HepG2 (cell line): ENCODE measurements around the gene TMEM214. TPM values are rescaled to one million over a fixed set of nuclear protein-coding genes. Genes with fewer than 3 reads are reported as not detected.

Experiments used
- CERS6 ChIP-seq: sonication (generic); formaldehyde crosslinking; IDR thresholded peaks from 2 replicates; pipeline ENCODE4 v1.5.0; 2020; ENCODE audit warnings: missing genetic modification reagents
- FOXO4 ChIP-seq: sonication (generic); formaldehyde crosslinking; conservative IDR thresholded peaks from 2 replicates; pipeline ENCODE4 v1.8.1; 2023; ENCODE audit warnings: missing genetic modification reagents
- GZF1 ChIP-seq: sonication (generic); formaldehyde crosslinking; IDR thresholded peaks from 2 replicates; pipeline ENCODE4 v1.5.1; 2020; ENCODE audit warnings: mild to moderate bottlenecking, missing genetic modification reagents
- MZF1 ChIP-seq: sonication (generic); formaldehyde crosslinking; IDR thresholded peaks from 2 replicates; pipeline ENCODE4 v1.8.1; 2023; ENCODE audit warnings: mild to moderate bottlenecking, missing genetic modification reagents, borderline replicate concordance
- PCBP2 ChIP-seq: fragments of 200-400 bp; formaldehyde crosslinking; optimal IDR thresholded peaks from 2 replicates; pipeline ENCODE3; 2018; ENCODE audit warnings: low read length, low read depth; ENCODE audit not compliant: poor library complexity, severe bottlenecking
- POLR2A ChIP-seq, 2 experiments: IDR thresholded peaks; 2 replicates each; pipeline ENCODE4 v1.6.1; 2011; ENCODE audit warnings: low read depth in 2 of 2, low read length in 2 of 2, mild to moderate bottlenecking in 1 of 2, moderate library complexity in 1 of 2; ENCODE audit not compliant: insufficient read depth in 1 of 2
- PRDM15 ChIP-seq: sonication (generic); formaldehyde crosslinking; IDR thresholded peaks from 2 replicates; pipeline ENCODE4 v1.4.0; 2020; ENCODE audit warnings: missing genetic modification reagents
- SOX13 ChIP-seq, 3 experiments: fragments of 450-650 bp in 1 of 3; sonication (generic) in 1 of 3; formaldehyde crosslinking in 1 of 3; IDR thresholded peaks in 2 of 3; conservative IDR thresholded peaks in 1 of 3; 2 replicates each; pipeline versions ENCODE4 v1.5.0 to v1.6.1; 2016 to 2020; ENCODE audit warnings: antibody characterized with exemption in 1 of 3, mild to moderate bottlenecking in 1 of 3, missing compliant biosample characterization in 1 of 3, missing genetic modification reagents in 1 of 3, moderate library complexity in 1 of 3
- ZMYM3 ChIP-seq: sonication (generic); formaldehyde crosslinking; IDR thresholded peaks from 2 replicates; pipeline ENCODE4 v1.5.1; 2020; ENCODE audit warnings: mild to moderate bottlenecking, missing genetic modification reagents
- ZNF256 ChIP-seq: sonication (generic); formaldehyde crosslinking; conservative IDR thresholded peaks from 2 replicates; pipeline ENCODE4 v1.4.0; 2020; ENCODE audit warnings: missing genetic modification reagents
- polyA plus RNA-seq, 8 experiments: library from polyadenylated mRNA; depleted of rRNA in 3 of 8; stranded (reverse) in 7 of 8; unstranded in 1 of 8; fragments of >200 nt; fragmentation: Illumina TruSeq in 4 of 8; extraction: Trizol in 4 of 8; gene quantifications; 2 replicates each; pipeline versions ENCODE4 v1.2.1 to v1.2.3, GENCODE V29; 2011 to 2016; ENCODE audit warnings: low read depth in 4 of 8, missing spikeins in 1 of 8, mixed read lengths in 1 of 8; ENCODE audit not compliant: insufficient read depth in 1 of 8
- total RNA-seq, 5 experiments: library from RNA; depleted of rRNA; stranded (reverse); fragments of >200 nt; fragmentation: Illumina TruSeq; extraction: Trizol; gene quantifications; 2 replicates each; pipeline ENCODE4 v1.2.3, GENCODE V29; 2016; ENCODE audit warnings: low read depth in 1 of 5
- TF ChIP-seq, protein P1 (sequence below): sonication (generic); formaldehyde crosslinking; conservative IDR thresholded peaks from 2 replicates; pipeline ENCODE4 v1.5.0; 2020; ENCODE audit warnings: missing genetic modification reagents
- TF ChIP-seq, protein P2 (sequence below): sonication (generic); formaldehyde crosslinking; IDR thresholded peaks from 2 replicates; pipeline ENCODE4 v1.8.0; 2023; ENCODE audit warnings: mild to moderate bottlenecking, missing genetic modification reagents
- TF ChIP-seq, protein P3 (sequence below): sonication (generic); formaldehyde crosslinking; IDR thresholded peaks from 2 replicates; pipeline ENCODE4 v1.8.0; 2022; ENCODE audit warnings: missing genetic modification reagents, mild to moderate bottlenecking, inconsistent platforms, borderline replicate concordance

TMEM214 gene
- total and polyA plus RNA-seq, 2 of the 13 experiments (the other 11 are each of a cell fraction or from before 2014, with no cell fraction given) = 58.3 to 132 TPM

DNA sequence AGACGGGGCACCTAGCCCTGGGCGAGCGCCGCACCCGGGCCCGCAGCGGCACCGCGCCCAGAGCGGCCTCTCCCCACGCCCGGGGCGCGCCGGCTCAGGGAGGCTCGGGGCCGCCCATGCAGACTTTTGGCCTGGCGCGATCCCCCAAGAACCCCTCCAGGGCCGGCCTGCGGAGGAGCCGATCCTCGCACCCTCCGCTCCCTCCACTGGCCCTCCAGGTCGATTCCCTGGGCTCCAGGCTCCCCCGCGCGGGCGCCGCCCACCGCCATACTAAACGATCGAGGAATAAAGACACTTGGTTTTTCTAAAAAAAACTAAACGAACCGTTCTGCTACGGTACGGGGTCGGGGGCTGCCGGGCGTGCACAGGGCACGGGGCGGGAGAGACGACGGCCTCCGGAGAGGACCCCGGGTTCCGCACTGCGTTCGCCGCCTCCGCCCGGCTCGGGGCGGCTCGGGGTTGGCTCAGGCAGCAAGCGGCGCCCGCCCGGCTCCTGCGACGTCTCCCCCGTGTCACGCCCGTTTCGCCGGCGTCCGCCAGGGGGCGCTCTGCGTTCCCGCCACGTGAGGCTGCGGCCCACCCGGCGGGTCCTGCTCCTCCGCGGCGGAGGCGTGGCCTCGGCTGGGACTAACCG lies 53.4 kb downstream of the TMEM214 start (continued):
- TF ChIP-seq MZF1 (CRISPR knock-in tag) (no peak), ZMYM3 (CRISPR knock-in tag) (no peak), GZF1 (peak; percentile 73; the same call in 1 of the 2 replicates), PCBP2 (no peak), POLR2A (IDR thresholded peaks at IDR 0.05; ENCODE audit: insufficient read depth in 1 of 2, low read depth in 2 of 2, low read length in 2 of 2) (no peak), CERS6 (no peak; the same call in 1 of the 2 replicates), FOXO4 (CRISPR knock-in tag) (no peak), SOX13 (IDR thresholded peaks at IDR 0.05) (no peak), SOX13 (CRISPR knock-in tag; conservative IDR thresholded peaks at IDR 0.05 in 1 of 2, IDR thresholded peaks at IDR 0.05 in 1 of 2) (peak in 1 of 2 experiments; percentile 58; a peak in 1 of 4 replicates), PRDM15 (peak; percentile 73), ZNF256 (CRISPR knock-in tag) (no peak)
- TF ChIP-seq, protein P1, sequence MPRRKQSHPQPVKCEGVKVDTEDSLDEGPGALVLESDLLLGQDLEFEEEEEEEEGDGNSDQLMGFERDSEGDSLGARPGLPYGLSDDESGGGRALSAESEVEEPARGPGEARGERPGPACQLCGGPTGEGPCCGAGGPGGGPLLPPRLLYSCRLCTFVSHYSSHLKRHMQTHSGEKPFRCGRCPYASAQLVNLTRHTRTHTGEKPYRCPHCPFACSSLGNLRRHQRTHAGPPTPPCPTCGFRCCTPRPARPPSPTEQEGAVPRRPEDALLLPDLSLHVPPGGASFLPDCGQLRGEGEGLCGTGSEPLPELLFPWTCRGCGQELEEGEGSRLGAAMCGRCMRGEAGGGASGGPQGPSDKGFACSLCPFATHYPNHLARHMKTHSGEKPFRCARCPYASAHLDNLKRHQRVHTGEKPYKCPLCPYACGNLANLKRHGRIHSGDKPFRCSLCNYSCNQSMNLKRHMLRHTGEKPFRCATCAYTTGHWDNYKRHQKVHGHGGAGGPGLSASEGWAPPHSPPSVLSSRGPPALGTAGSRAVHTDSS (CRISPR knock-in tag) = no peak
- TF ChIP-seq, protein P2, sequence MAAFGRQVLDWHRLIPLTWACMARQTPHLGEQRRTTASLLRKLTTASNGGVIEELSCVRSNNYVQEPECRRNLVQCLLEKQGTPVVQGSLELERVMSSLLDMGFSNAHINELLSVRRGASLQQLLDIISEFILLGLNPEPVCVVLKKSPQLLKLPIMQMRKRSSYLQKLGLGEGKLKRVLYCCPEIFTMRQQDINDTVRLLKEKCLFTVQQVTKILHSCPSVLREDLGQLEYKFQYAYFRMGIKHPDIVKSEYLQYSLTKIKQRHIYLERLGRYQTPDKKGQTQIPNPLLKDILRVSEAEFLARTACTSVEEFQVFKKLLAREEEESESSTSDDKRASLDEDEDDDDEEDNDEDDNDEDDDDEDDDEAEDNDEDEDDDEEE (CRISPR knock-in tag) = peak; percentile 98
- TF ChIP-seq, protein P3, sequence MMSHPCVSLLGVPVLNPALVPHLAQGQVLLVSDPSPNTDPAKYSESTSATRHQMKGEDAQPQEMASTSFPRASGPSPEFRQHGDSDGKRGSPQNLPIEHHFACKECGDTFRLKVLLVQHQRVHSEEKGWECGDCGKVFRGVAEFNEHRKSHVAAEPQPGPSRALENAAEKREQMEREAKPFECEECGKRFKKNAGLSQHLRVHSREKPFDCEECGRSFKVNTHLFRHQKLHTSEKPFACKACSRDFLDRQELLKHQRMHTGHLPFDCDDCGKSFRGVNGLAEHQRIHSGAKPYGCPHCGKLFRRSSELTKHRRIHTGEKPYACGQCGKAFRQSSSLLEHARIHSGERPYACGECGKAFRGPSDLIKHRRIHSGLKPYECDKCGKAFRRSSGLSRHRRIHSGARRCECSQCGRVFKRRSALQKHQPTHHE = 0 out of 2 replicates have a peak, but pooled peaks have one; percentile 85
